ENCODE data around the gene MMRN2.

DNA sequence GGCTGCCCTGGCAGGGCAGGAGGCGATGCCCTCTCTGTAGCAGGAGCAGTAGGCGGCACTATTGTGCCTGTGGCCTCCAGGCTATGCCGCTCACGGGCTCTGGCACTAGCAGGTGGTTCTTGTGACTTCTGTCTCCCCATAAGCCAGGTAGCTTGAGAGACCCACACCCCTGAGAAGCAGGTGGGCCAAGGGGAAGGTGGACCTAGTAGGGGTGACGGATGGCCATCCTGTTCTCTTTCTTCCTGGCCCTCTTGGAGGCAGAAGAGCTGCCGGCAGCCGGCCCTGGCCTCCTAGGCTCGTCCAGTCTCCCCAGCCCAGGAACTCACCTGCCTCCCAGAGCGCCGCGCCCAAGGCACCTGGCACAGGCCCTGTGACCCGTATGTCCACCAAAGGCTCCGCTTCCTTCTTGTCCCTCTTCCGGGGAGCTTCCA lies 15.4 kb downstream of the MMRN2 start:
- TF ChIP-seq CTCF (IDR thresholded peaks at IDR 0.05) (no peak), JUNB (IDR thresholded peaks at IDR 0.05) (no peak), ZC3H11A (IDR thresholded peaks at IDR 0.05) (no peak), MAX (IDR thresholded peaks at IDR 0.05) (no peak), TFCP2L1 (CRISPR knock-in tag; IDR thresholded peaks at IDR 0.05) (no peak), NFE2L2 (conservative IDR thresholded peaks at IDR 0.05; ENCODE audit: low read length) (no peak), SMC3 (IDR thresholded peaks at IDR 0.05) (no peak), KDM5A (IDR thresholded peaks at IDR 0.05) (no peak), POLR2A (IDR thresholded peaks at IDR 0.05; ENCODE audit: low read length) (no peak), MYC (IDR thresholded peaks at IDR 0.05; ENCODE audit: borderline replicate concordance, low read length) (no peak)
